ENCODE results near the gene SELENON.

Gene SELENON

DNA sequence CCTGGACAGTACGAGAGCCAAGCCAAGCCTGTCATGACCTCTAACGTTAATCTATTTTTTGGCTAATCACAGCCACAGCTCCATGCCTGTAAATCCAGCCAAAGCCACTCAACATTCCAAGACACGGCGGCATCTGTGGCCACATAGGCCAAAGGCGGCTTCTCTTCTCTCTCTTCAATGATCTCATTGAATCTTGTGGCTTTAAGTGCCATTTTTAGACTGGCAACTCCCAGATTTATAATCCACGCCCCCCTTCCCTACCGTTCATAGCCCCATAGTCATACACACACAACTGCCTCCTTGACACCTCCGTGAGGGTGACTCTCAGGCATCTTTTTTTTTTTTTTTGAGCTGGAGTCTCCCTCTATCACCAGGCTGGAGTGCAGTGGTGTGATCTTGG is 5.7 kb upstream of the SELENON start:
- no peak for DNase-seq

- no peak for DNase-seq
Observed at GRCh38 chr1:25795211-25795610, 4.8 kb upstream of the SELENON start.

DNA sequence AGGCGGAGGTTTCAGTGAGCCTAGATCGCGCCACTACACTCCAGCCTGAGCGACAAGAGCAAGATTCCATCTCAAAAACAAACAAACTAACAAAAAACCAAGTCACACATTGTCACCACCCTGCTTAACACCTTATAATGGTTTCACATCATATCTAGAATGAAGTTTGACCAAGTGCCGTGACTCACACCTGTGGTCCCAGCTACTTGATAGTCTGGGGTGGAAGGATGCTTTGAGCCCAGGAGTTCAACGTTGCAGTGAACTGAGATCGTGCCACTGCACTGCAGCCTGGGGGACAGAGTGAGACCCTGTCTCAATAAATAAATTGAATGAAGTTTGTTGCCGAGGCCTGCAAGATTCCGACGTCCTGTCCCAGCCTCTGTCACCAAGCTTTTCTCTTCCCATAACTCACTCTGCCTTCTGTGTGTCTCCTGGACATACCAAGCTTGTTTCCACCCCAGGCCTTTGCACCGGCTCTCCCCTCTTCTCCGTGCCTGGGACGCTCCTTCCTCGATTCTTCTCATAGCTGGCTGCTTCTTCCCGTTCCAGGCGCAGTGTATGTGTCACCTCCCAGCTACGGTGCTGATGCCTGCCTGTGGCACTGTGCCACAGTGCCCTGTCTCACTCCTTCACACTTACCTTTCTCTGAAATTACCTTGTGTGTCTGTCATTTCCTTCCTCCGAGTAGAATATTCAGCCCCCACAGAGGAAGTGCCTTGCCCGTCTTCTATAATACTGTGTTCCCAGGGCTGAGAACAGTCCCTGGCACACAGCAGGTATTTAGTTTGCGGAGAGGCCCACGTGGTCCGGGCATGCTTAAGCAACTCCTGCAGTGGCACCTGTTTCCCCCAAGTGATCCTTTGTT is 3.8 kb upstream of the SELENON start:
- DNase-seq, result no peak

- peak; percentile 72 for DNase-seq
Observed at GRCh38 chr1:25796811-25797458, 3.1 kb upstream of the SELENON start.

DNA sequence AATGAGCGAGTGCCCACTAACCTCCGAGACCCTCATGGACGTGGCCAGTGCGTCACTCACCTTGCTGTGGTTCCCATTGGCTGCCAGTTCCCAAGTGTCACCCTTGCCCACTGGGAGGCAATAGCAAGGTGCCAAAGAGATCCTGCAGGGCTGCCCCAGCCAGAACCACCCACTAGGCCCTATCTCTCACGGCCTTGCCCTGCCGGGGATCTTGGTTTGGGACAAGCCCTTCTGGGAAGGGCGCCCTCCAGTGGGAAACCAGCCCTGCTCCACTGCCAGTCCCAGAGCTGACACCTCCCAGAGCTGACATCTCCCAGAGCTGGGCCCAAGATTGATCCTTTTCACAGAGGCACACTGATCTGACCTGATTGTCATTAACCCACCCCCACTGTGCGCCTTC is 2.1 kb upstream of the SELENON start:
- DNase-seq, result no peak

- no peak for DNase-seq
Observed at GRCh38 chr1:25798666-25799351, 1.2 kb upstream of the SELENON start.

DNA sequence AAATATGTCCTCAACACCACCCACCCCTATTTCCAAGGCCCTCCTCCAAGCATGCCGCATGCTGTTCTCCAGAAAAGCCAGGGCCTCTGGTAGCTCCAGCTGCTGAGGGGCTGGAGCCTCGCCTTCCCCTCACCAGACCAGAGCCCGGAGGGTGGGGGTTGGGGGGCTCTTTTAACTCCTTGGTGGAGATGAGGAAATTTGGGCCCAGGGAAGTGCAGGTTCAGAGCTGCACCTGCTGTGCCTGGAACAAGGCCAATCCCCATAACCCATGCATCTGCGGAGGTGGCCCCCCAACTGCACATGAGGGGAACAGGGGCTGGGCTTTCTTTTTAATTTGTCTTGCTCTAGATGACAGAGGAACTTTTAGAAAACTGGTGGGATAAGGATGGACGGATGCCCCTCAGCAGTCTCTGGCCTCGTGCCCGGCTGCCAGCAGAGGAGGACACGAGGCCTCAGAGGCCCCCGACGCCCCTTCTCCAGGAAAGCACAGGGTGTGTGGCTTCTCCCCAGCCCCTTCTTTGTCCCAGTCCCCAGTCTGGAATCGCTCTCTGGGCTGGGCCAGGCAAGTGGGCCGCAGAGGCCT is 550 bp upstream of the SELENON start:
- DNase-seq, result no peak

DNA sequence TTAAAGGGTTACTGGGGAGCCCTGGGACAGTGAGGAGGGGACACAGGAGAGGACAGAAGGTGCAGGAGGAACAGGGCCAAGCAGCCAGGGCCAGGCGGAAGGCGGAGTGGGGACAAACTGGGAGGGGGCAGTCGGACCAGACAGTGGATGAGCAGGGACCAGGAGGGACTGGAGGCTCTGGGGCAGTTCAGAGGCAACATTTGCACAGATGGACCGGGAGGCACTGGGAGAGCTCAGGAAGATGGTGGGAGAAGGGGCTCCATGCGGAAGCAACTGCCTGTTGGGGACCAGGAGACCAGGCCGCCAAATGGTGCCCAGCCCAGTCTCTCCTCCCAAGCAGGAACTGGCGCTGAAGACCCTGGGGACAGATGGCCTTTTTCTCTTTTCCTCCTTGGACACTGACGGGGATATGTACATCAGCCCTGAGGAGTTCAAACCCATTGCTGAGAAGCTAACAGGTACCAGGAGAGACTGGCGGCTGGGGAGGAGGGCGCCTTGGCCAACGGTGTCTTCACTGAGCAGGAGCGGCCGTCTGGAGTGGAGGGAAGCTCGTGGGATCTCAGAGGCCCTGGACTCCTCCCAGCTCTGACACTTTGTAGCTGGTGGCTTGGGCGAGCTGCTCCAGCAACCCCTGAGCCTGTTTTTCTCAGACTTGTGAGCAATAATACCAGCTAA is 847 bp downstream of the SELENON start:
- no peak for DNase-seq

GRCh38 chr1:25802915-25803314 is 2.9 kb downstream of the SELENON start:
- no peak for DNase-seq

GRCh38 chr1:25803368-25803767 is 3.4 kb downstream of the SELENON start:
- no peak for DNase-seq

- no peak for DNase-seq
Observed at GRCh38 chr1:25804244-25804963, 4.4 kb downstream of the SELENON start.

- no peak for DNase-seq
Observed at GRCh38 chr1:25804964-25805862, 5.2 kb downstream of the SELENON start.

- peak; percentile 33 for DNase-seq
Observed at GRCh38 chr1:25805863-25806225, 5.9 kb downstream of the SELENON start.

DNA sequence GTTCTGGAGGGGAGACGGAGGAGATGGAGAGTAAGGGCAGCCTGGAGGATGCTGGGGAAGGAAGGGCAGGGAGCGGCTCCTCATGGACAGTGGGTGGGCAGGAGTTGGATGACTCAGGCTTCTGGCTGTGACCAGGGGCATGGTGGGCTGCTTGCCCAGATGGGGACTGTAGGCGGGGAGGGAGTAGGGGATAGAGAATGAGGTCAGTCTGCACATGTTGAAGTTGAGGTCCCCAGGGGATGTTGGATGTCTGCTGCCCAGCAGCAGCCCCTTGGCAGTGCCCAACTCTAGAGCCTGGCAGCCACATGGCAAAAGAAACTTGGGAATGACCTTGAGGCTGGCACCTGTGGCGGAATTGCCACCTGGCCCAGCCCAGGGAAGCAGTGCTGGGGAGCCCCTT is 6.4 kb downstream of the SELENON start:
- DNase-seq, result peak; percentile 49

GRCh38 chr1:25807480-25808390 is 7.7 kb downstream of the SELENON start:
- DNase-seq, result no peak

- DNase-seq, result no peak
Observed at GRCh38 chr1:25808481-25809244, 8.7 kb downstream of the SELENON start.

DNA sequence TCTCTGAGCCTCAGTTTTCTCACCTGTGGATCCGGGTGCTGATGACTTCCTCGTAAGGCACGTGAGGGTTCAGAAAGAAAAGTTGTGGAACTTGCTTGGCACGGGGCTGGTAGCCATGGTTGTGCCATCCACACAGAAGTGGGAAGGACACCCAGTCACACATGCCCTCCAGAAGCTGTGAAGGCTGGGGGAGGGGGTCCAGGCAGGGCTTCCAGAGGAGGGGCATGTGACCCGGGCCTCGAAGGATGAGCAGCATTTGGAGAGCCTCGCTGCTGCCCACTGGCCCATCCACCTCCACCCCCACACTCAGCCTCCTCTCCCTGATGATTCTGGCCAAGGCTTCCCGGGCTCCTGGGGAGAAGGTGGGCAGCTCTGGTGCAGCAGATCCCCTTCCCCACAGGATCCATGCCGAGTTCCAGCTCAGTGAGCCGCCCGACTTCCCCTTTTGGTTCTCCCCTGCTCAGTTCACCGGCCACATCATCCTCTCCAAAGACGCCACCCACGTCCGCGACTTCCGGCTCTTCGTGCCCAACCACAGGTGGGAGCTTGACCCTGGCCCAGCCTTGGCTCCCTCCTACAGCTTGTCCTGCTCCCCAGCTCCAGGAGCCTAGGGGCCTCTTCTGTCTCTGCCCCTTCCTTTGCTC is 9.4 kb downstream of the SELENON start:
- DNase-seq, result no peak

DNA sequence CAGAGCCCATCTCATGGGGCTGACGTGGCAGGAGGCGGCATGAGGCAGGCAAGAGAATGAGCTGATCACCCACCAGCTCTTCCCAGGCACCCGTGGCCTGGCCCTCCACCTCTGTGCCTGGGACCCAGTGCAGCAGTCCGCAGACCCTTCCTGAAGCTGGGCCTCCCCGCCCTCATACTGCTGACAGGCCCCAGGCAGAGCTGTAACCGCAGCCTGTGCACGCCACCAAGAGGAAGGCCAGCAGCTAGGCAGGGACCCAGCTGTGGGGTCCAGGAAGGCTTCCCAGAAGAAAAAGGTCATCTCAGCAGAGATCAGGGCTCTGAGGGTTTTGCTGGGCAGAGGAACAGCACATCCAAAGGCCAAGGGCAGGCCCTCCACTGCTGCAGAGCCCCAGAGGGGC is 9.9 kb downstream of the SELENON start:
- no peak for DNase-seq
